GM19395 (cell line): ENCODE data around the gene PGAM2.

ENCODE experiments used
- ATAC-seq: cut with Tn5 transposase; IDR thresholded peaks from one replicate; pipeline ENCODE4 v1.9.1; 2021; ENCODE audit warnings: mild to moderate bottlenecking, moderate library complexity; ENCODE audit not compliant: unreplicated experiment

The PGAM2 gene

GRCh38 chr7:44065431-44066110, at the start of gene PGAM2:
Gene PGAM2, minus strand, starts transcription at chr7:44065567. Its CDS starts 38 bp downstream, at chr7:44065529.
- no peak for ATAC-seq

GRCh38 chr7:44114586-44115310, 49.4 kb upstream of the PGAM2 start:
- no peak for ATAC-seq

- ATAC-seq, result no peak
Observed at GRCh38 chr7:44113764-44114354, 48.5 kb upstream of the PGAM2 start.

- ATAC-seq, result no peak
Observed at GRCh38 chr7:44112997-44113763, 47.8 kb upstream of the PGAM2 start.

- ATAC-seq, result no peak
Observed at GRCh38 chr7:44112231-44112996, 47.0 kb upstream of the PGAM2 start.

GRCh38 chr7:44111761-44112160, 46.4 kb upstream of the PGAM2 start:
- no peak for ATAC-seq

- no peak for ATAC-seq
Observed at GRCh38 chr7:44110719-44111635, 45.6 kb upstream of the PGAM2 start.

- ATAC-seq, result no peak
Observed at GRCh38 chr7:44109991-44110390, 44.6 kb upstream of the PGAM2 start.

- no peak for ATAC-seq
Observed at GRCh38 chr7:44108768-44109750, 43.7 kb upstream of the PGAM2 start.

- ATAC-seq, result no peak
Observed at GRCh38 chr7:44107961-44108767, 42.8 kb upstream of the PGAM2 start.

GRCh38 chr7:44107116-44107960, 42.0 kb upstream of the PGAM2 start:
- no peak for ATAC-seq

GRCh38 chr7:44106311-44107065, 41.1 kb upstream of the PGAM2 start:
- ATAC-seq, result no peak

GRCh38 chr7:44105832-44106231, 40.5 kb upstream of the PGAM2 start:
- ATAC-seq, result no peak

- ATAC-seq, result no peak
Observed at GRCh38 chr7:44104860-44105771, 39.7 kb upstream of the PGAM2 start.
